HG02970 (cell line): ENCODE data around the gene STARD13.

ENCODE experiments used
- ATAC-seq: cut with Tn5 transposase; IDR thresholded peaks from one replicate; pipeline ENCODE4 v1.9.1; 2021; ENCODE audit warnings: mild to moderate bottlenecking, moderate library complexity, moderate number of reproducible peaks; ENCODE audit not compliant: unreplicated experiment, low FRiP score

The STARD13 gene

DNA sequence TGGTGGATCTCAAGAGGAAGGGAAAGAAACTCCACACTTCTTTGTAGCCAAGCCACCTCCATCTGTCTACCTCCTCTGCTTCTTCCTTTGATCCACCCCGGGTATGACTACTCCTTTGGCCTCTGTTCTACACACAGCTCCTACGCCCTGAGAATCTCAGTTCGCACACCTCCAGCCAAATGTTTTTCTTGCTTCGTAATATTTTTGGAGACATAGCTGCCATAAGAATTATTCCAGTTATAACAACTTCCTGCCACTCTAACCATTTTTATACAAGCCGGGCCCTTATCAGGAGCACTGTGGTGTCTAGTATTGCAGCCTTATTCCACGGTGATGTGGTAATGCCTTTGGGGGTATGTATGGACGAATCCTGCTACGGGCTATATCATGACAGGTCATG, 126.7 kb downstream of the STARD13 start:
- no peak for ATAC-seq

DNA sequence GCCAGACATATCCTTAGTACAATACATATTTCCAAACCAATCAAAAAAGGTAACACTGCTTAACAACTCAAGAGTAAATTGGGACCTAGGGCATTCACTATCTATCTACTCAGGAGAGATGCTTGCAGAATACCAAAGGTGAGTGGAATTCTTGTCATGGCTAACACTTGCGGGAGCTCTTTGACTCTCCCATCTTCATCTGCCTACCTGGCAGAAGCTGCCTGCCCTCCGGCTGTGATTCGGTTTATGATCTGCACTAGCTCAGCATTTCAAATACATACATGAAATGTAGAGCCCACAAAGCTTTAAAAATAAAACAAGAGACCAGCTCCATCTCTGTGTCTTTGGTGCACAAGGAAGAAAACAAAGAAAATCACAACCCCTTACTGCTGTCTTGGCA, 127.3 kb downstream of the STARD13 start:
- ATAC-seq, result no peak

DNA sequence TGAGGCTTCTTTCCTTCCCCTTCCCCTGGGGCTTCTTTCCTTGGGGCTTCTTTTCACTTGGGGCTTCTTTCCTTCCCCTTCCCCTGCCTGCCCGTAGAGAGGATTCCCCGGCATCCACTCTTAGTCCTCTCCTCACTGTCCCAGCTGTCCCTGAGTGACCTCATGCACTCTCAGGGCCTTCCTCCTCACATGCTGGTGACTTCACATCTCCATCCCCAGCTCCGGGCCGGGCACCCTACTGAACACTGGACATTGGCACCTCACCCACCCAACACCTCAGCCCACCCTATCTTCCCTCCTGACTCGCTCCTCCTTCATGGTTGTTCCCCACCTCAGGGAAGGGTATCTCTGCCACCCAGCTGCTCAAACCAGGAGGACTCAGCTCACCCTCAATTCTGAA, 130.6 kb downstream of the STARD13 start:
- no peak for ATAC-seq

DNA sequence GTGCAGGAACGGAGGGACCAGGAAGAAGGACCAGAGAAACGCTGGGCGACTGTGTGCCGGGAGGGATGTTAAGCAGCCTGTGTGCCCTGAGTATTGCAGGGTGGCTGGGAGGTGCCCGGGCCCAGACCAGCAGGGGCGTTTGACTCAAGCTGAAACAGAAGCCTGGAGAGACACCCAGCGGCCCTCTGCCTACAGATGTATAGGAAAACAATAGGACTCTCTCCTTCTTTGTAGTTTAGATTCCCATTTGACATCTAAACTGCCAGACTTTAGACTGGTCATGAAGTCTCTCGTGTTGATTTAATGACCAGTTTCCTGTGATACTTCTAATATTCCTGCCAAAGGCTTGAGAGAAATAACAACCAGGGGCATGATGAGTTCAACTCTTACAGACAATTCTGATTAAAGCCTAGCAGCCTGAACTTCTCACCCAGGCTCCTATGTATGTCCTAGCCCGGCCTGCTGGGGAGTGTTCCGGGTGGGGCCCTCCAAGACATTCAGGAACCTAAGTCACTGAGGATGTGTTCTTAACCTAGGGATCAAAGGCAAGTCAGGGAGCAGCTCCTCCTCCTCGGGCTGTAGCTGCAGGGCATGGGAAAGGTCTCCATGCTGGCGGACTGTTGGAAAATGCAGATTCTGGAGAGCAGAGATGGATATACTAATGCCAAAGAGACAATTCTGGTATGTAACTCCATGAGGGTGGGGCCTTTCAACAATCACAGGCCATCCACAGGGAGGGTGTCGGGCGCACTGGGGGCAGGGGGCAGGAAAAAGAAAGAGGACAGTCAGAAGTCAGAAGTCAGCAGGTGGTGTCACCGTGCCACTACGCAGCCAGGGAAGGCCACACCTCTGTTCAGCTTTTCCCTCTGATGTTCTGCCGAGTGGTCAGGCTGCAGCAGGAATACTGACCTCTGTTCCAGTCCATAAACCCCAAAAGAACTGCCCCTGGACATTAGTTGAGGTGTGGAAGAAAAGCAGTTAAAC, 131.8 kb downstream of the STARD13 start:
- no peak for ATAC-seq

DNA sequence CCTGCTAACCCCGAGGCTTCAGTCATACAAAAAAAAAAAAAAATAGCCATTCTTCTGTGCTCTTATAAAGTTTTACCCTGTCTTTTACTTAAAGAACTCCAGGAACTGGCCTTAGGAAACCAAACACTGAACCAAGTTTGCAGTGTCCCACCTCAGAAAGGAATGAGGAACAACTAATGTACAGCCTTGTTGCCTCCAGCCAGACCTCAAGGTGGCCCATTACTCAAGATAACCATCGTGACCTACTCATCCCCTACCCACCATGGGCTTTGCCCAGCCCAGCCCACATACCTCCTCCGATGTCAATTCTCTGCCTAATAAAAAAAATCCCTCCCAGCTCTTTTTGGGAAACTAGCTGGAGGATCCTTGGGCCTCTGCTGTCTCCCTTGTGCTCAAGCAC, 133.2 kb downstream of the STARD13 start:
- no peak for ATAC-seq

DNA sequence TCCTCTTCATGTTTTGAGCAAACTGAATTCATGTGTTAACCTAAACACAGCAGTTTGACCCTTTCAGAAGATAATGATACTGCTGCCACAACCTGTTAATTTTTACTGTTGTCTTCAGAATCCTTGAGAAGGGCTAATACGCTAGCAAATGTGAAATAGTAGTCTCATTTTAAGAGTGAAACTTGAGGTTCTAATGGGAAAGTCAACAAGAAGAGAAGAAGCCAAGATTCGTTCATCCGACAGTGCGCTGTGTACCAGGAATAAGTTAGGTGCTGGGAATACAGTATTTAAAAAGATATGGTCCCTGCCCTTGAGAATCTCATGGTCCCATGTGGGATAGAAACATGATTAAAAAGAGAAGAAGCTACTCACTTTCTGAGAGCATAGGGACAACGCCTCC, 134.9 kb downstream of the STARD13 start:
- ATAC-seq, result no peak

DNA sequence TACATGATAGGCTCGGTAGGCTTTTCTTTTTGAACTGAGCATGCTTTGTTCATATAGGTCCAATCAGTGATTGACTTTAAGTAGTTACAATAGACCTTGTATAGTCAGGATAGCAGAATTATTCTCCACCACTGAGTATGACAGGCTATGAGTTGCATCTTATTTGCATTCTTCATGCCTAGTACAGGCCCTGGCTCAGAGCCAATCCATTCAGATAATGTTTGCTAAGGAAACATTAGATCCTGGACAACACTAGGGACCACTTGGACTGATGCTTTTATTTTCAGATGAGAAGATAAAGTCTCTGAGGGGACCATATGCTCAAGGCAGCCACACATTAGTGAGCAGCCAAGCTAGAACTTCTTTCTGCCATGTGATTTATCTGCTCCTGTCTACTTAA, 135.4 kb downstream of the STARD13 start:
- ATAC-seq, result no peak

DNA sequence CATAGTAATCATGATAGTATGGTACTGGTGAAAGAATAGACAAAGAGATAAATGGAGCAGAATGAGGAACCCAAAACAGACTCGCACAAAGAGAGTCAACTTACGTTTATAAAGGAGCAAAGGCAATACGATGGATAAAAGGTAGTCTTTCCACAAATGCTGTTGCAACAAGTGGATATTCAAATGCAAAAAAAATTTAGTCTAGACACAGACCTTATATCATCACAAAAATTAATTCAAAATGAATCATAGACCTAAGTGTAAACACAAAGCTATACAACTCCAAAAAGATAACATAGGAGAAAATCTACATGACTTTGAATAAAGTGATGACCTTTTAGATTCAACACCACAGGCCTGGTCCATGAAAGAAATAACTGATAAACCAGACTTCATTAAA, 137.7 kb downstream of the STARD13 start:
- no peak for ATAC-seq

DNA sequence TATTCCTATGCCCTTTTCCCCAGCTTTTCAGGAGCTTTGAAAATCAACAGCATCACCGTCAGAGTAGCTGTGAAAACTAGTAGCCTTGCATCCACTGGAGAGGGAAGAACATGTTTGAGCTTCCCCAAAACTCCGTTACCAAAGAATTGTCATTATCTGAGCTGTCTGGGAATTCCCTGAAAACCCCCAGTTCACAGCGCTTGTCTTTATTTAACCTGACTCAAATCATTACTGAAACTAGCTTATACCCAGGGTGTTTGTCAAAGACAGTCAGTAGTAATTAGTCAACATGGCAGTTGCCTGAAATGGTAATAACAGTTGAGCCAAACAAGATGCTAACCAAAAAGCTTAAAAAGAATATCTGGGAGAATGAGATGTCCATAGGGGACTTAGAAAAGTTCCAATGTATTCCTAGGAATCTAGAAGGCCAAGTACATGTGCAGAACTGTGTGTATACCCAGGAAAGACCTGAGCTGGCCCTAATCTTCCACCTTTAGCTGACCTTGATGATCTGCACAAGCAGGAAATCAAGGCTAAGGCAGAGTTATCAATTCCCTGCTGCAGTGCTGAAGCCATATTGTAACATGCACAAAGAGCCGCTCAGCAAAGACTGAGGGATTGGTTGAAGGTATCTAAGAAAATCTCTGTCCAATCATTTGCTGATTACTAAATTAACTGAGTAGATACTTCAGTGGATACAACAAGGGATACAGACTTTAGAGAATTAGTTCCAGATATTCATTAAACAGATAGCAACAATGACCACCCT, 138.5 kb downstream of the STARD13 start:
- peak; percentile 82 for ATAC-seq

DNA sequence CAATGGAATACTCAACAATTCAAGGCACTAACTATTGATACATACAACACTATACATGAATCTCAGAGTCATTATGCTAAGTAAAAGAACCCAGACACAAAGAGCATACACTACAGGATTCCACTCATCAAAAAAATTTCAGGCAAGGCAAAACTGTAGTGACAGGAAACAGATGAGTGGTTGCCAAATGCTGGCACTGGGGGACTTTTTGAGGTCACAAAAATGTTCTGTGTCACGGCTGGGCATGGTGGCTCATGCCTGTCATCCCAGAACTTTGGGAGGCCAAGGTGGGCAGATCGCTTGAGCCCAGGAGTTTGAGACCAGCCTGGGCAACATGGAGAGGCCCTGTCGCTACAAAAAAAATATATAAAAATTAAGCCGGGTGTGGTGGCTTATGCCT, 139.9 kb downstream of the STARD13 start:
- no peak for ATAC-seq

DNA sequence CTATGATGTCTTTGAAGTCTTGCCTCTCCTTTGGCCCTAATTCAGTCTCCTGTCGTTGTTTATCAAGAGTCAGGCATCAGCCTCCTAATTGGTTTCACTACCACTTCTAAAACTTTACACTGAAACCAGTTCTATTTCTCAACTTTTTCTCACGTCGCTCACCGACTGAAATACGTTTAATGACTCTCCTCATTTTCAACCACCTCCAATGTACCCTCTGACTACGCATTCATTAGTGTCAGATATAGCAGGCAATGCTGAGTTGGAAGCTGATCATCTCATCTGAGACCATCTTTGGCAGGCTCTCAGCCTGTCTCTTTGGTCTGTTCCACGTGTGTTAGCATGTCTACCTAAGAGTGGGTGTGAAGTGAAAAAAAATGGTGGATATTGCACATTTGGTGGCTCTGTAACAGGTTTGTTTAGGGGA, 141.2 kb downstream of the STARD13 start:
- ATAC-seq, result no peak

DNA sequence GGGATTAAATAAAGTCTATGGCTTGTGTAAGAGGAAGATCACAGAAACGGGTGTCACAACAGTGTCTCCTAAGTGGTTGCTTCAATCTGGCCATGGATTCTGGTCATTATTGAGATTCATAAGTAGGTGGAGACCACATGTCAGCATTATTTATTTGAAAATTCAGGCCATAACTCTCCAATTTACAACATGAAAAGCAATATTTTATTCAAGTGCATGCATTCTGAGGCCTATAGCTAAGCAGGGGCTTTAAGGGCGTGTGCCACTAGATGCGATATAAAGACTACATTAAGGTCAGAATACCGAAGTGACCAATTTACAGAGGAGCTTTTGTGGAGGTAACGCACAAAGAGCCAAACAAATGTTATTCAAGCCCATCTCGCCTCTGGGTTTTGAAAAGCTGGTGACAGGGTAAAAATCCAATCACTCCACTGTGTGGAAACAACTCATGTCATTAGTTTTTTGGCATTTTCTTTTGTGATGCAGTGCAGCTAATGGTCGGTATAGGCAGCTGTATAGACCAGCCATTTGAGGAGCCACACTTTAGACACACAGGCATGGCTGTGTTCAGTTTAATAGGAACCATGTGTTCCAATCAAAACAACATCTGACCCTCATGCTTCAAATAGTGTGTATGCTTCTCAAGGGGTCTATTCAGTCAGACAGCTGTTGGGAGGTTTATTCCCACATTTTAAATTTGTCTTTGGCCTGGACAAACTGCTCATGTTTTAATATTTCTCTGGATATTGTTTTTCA, 145.6 kb downstream of the STARD13 start:
- ATAC-seq, result no peak

DNA sequence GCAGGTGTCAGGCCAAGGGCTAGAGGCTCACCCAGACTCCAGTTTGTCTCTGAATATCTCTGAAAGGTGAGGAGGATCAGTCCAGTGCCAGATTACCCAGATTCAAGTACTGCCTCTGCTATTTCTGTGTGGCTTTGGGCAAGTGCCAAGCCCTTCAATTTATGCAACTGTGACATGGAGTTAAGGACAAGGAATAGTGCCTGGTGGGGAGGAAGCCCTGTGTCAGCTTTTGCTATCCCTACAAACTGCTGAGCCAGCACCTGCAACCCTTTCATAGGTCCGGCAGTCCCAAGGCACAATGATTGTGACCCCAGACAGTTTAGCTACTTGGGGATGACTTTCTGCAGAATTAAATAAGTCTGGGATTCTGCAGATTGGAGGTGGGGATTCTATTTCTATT, 146.4 kb downstream of the STARD13 start:
- ATAC-seq, result no peak

DNA sequence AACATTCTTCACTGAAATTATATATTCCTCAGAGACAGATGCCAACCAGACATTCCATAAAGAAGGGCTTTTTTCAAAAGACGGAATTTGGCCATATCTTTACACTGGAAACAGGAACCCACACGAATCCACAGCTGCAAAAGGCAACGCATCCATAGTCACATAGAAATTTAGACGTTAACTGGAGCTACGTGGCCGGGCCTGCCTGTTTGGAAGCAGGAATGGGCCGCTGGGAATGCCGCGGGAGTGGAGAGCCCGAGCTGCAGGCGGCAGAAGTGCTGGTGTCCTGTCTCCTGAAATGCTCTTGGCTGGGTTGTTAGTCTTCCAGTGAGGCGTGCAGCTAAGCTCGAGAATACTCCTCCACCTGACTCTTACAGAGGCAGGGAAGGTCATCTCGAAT, 147.1 kb downstream of the STARD13 start:
- ATAC-seq, result no peak

DNA sequence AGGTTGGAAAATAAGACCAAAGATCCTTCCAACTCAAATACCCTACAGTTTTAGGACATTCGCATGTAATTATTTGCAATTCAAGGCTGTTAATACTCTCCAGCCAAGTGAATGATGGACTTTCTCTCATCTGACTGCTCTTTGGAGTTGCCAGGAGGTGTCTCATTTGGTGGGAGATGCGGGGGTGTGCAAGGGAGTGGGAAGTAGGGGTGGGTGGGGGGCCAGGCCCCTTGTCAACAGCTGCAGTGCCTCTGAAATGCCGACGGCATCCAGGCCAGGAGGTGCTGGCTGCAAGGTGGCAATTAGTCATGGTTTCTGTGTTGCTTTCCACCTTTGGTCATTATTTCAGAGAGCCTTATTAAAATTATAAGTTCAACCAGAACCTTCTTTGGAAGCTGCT, 147.8 kb downstream of the STARD13 start:
- no peak for ATAC-seq

DNA sequence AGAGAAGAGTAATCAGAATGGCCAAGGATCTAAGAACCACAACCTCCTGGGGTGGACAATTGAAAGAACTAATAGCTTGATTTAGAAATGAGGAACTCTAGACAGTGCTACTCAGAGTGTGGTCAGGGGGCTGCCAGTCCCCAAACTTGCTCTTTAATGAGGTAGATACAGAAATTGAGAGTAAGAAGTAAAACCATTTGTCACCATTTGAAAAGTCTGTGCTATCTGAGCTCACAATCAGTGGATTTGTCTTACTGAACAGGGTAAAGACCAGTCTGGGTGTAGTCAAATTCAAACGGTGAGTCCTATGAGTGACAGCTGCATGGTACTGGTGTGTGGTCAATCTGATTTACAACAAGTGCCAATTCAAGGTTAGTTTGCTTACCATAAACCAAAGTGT, 150.5 kb downstream of the STARD13 start:
- ATAC-seq, result no peak

DNA sequence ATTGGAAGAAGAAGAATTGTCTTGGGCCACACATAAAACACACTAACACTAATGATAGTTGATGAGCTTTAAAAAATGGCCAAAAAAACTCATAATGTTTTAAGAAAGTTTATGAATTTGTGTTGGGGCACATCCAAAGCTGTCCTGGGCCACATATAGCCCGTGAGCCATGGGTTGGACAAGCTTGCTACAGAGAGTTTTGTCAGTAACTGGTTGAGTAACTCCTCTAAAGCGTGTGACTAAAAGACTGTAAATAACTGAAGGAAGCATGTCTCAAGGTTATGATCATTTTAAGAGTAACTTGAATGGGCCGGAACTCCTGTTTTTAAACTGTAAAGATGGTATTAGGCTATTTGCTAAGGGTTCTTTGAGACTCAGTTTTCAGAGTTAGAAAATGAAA, 151.3 kb downstream of the STARD13 start:
- ATAC-seq, result no peak

DNA sequence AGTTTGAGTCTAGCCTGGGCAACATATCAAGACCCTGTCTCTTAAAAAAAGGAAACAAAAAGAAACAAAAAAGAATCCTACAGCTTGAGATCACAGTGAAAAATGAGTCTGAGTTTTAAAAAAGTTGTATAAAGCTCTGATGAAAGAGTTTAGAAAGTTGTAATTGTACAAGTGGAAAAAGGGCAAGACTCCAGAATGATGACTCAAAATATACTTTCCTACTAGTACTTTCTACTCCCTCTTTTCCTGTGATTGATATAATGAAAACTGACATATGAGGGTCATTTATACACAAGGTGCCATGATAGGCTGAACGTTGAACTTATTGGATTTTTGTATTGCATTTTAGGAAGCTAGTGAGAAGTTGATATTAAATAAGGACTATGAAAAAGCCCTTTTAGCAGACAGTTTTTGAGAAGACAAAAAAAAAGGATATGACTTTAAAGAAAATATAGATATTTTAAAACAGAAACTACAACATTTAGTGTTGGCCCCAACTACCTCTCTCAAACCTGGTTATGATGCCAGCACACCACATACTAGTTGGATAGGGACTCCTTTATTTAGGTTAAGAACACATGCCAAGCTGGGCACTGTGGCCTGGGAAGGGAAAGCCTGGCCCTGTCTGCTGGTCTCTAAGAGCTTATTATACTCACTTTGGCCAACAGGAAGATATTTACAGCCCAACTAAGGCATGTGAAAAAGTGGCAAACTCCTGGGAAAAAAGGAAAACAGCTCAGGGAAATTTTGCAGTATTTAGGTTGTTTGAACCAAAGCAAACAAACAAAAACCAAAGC, 152.7 kb downstream of the STARD13 start:
- no peak for ATAC-seq

DNA sequence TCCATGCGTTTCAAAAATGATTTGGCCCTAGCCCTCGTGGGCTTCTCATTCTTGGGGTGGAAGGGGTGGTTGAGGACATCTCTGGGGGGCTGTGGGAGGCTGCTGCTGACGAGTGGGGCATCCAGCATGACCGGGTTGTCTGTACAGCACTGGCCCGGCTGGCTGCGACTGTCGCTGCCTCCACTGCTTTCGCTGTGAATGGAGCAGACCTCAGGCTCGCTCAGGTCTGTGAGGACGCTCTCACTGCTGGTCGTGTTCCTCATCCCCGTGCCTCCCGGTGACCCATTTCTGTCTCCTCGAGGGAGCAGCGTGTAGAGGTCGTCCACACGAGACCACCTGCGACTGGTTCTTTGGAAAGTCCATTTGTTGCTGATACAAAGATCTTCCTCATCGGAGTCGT, 155.7 kb downstream of the STARD13 start:
- ATAC-seq, result no peak
